Ishikawa (cell line): ENCODE results near the gene PODNL1.

Experiments used
- CEBPB ChIP-seq: IDR thresholded peaks from 2 replicates; pipeline ENCODE4 v1.6.1; 2012
- CREB1 ChIP-seq: IDR thresholded peaks from 2 replicates; pipeline ENCODE4 v1.6.1; 2012; ENCODE audit warnings: low read depth
- EGR1 ChIP-seq: IDR thresholded peaks from 2 replicates; pipeline ENCODE4 v1.6.1; 2012
- EP300 ChIP-seq: IDR thresholded peaks from 2 replicates; pipeline ENCODE4 v1.6.1; 2012; ENCODE audit warnings: borderline replicate concordance
- FOXM1 ChIP-seq: IDR thresholded peaks from 2 replicates; pipeline ENCODE4 v1.6.1; 2012; ENCODE audit warnings: low read depth, borderline replicate concordance
- MAX ChIP-seq: IDR thresholded peaks from 2 replicates; pipeline ENCODE4 v1.6.1; 2012
- NFIC ChIP-seq: IDR thresholded peaks from 2 replicates; pipeline ENCODE4 v1.6.1; 2012
- RAD21 ChIP-seq: IDR thresholded peaks from 2 replicates; pipeline ENCODE4 v1.6.1; 2012; ENCODE audit warnings: low read depth
- REST ChIP-seq: IDR thresholded peaks from 2 replicates; pipeline ENCODE4 v1.6.1; 2012; ENCODE audit warnings: low read depth, mild to moderate bottlenecking
- TAF1 ChIP-seq: IDR thresholded peaks from 2 replicates; pipeline ENCODE4 v1.6.1; 2012; ENCODE audit warnings: low read depth, mild to moderate bottlenecking
- TCF12 ChIP-seq: IDR thresholded peaks from 2 replicates; pipeline ENCODE4 v1.6.1; 2012; ENCODE audit warnings: low read depth
- TEAD4 ChIP-seq: IDR thresholded peaks from 2 replicates; pipeline ENCODE4 v1.6.1; 2012
- YY1 ChIP-seq: IDR thresholded peaks from 2 replicates; pipeline ENCODE4 v1.6.1; 2012; ENCODE audit warnings: low read depth
- ZBTB7A ChIP-seq: IDR thresholded peaks from 2 replicates; pipeline ENCODE4 v1.6.1; 2012; ENCODE audit warnings: low read depth
- TF ChIP-seq, protein P1 (sequence below): IDR thresholded peaks from 2 replicates; pipeline ENCODE4 v1.6.1; 2012

The PODNL1 gene

DNA sequence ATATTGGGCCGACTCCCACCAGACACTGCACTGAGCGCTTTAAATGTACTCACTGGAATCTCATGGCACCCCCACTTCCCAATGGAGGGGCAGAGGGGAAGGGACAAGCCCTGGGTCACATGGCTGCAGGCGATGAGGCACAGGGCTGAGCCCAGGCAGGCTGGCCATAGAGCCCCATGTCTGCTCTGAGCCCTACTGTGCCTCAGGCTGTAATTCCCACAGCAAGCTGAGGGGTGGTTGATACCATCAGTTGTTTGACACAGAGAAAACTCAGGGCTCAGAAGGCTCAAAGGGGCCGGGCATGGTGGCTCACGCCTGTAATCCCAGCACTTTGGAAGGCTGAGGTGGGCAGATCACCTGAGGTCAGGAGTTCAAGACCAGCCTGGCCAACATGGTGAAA, 42.8 kb upstream of the PODNL1 start:
- TF ChIP-seq YY1 (no peak), EGR1 (no peak), RAD21 (no peak), REST (no peak), FOXM1 (no peak), NFIC (no peak), MAX (no peak), TCF12 (no peak), TAF1 (no peak), CEBPB (no peak), CREB1 (no peak), TEAD4 (no peak), ZBTB7A (no peak), EP300 (no peak)

DNA sequence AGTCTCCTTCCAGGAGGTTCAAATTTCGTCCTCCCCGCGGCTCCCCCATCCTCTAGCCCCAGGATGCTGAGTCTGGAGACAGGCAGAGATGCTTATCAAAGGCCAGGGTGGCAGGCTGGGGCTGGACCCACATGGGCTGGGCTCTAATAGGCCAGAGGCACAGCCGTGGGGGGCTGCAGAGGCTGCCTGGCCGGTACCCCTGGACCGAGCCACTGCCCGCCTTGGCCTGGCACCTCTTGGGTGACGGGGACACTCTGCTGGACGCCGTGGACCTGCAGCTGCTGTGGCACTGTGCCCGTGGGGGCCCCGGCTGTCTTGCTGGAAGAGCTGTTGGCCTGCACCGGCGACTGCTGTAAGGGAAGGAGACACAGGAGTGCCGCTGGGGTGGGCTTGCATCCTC, 42.1 kb upstream of the PODNL1 start:
- no peak for TF ChIP-seq EGR1
- no peak for TF ChIP-seq MAX

DNA sequence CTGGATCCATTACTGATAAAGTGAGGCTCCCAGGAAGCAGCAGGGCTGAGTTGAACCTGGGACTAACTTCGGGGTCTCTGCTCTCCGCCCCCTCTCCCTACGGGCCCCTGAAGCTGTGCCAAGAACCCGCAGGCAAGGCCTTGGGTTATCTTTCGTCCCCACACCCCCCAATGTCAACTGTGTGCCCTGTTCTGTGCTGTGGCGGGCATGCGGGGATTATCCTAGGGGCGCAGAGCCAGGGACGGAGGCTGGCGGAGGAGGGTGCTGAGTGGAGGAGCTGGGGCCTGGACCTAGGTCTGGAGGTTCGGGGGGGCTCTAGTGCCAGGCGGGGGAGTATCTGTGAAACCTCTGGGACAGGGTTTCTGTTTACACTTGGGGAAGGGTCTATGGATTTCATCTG, 41.5 kb upstream of the PODNL1 start:
- TF ChIP-seq TCF12 (no peak), YY1 (no peak), TEAD4 (no peak), RAD21 (no peak), FOXM1 (no peak), ZBTB7A (no peak), CREB1 (no peak)

- TF ChIP-seq YY1 (no peak), TCF12 (no peak), RAD21 (no peak), FOXM1 (no peak), NFIC (no peak), CEBPB (no peak), TAF1 (no peak), MAX (no peak), ZBTB7A (no peak), TEAD4 (no peak), CREB1 (no peak), EP300 (no peak), REST (no peak), EGR1 (no peak)
- TF ChIP-seq, protein P1, sequence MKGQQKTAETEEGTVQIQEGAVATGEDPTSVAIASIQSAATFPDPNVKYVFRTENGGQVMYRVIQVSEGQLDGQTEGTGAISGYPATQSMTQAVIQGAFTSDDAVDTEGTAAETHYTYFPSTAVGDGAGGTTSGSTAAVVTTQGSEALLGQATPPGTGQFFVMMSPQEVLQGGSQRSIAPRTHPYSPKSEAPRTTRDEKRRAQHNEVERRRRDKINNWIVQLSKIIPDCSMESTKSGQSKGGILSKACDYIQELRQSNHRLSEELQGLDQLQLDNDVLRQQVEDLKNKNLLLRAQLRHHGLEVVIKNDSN, result no peak
These were observed 41.0 kb upstream of the PODNL1 start for GRCh38 chr19:13979244-13979615.

GRCh38 chr19:13978351-13979243, 40.4 kb upstream of the PODNL1 start:
- TF ChIP-seq CREB1, result no peak

DNA sequence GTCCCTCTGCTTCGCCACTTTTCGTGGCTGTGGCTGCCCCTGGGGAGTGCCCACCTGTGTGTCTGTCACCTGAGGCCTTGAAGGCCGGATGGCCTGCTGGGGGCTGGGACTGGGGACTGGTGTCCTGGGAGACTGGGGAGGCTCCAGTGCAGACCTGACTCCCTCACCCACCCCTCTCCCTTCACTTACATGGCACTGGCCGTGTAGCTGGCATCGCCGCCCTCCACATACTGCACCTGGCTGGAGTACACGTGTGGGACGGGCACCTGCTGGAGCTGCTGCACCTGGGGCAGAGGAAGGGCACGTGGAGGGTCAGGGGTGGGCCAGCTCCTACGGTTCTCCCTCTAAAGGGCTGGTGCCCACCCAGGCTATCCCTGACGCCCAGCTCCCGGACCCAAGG, 39.6 kb upstream of the PODNL1 start:
- no peak for TF ChIP-seq TAF1
- TF ChIP-seq TCF12, result no peak
- no peak for TF ChIP-seq MAX
- no peak for TF ChIP-seq REST
